SK-N-DZ (cell line): Measurements from ENCODE around the gene OPRL1.
"Not testable (repeated sequence)": the region's sequence is repeated elsewhere in the genome, so short reads cannot be mapped to it uniquely, and the experiment has no call there.

Source experiments
- DNase-seq: peaks from one replicate; pipeline ENCODE4 v3.0.0-alpha.2; 2015; ENCODE audit warnings: low spot score

Gene OPRL1

GRCh38 chr20:64115171-64115911 lies 35.5 kb downstream of the OPRL1 start:
- DNase-seq = peak; percentile 72

GRCh38 chr20:64116016-64116415 lies 36.1 kb downstream of the OPRL1 start:
- DNase-seq = no peak

- no peak for DNase-seq
Measured at GRCh38 chr20:64116541-64117431, 36.9 kb downstream of the OPRL1 start.

- DNase-seq = not testable (repeated sequence)
Measured at GRCh38 chr20:64117432-64117777, 37.5 kb downstream of the OPRL1 start.

- no peak for DNase-seq
Measured at GRCh38 chr20:64119301-64119680, 39.4 kb downstream of the OPRL1 start.

GRCh38 chr20:64119681-64120341 lies 39.9 kb downstream of the OPRL1 start:
- DNase-seq = no peak

GRCh38 chr20:64121586-64121985 lies 41.7 kb downstream of the OPRL1 start:
- DNase-seq = no peak

- not testable (repeated sequence) for DNase-seq
Measured at GRCh38 chr20:64122927-64123326, 43.0 kb downstream of the OPRL1 start.

- DNase-seq = not testable (repeated sequence)
Measured at GRCh38 chr20:64123517-64123916, 43.6 kb downstream of the OPRL1 start.

GRCh38 chr20:64129146-64129782 lies 49.4 kb downstream of the OPRL1 start:
- DNase-seq = no peak

GRCh38 chr20:64130271-64130670 lies 50.4 kb downstream of the OPRL1 start:
- no peak for DNase-seq

- DNase-seq = no peak
Measured at GRCh38 chr20:64130876-64131275, 51.0 kb downstream of the OPRL1 start.

GRCh38 chr20:64131406-64131805 lies 51.5 kb downstream of the OPRL1 start:
- no peak for DNase-seq

- DNase-seq = no peak
Measured at GRCh38 chr20:64133951-64134407, 54.1 kb downstream of the OPRL1 start.

- DNase-seq = not testable (repeated sequence)
Measured at GRCh38 chr20:64134744-64135143, 54.9 kb downstream of the OPRL1 start.

GRCh38 chr20:64136004-64136710 lies 56.3 kb downstream of the OPRL1 start:
- no peak for DNase-seq

- DNase-seq = no peak
Measured at GRCh38 chr20:64137598-64138031, 57.7 kb downstream of the OPRL1 start.

GRCh38 chr20:64138276-64138815 lies 58.5 kb downstream of the OPRL1 start:
- no peak for DNase-seq

- no peak for DNase-seq
Measured at GRCh38 chr20:64139199-64140060, 59.5 kb downstream of the OPRL1 start.
